Measurements from ENCODE around the gene C1orf185. TPM values are rescaled to one million over a fixed set of nuclear protein-coding genes. Genes with fewer than 3 reads are reported as not detected.
"Not testable (repeated sequence)": the region's sequence is repeated elsewhere in the genome, so short reads cannot be mapped to it uniquely, and the experiment has no call there.

C1orf185 gene
- total RNA-seq, 6 experiments from 2014 or later: not detected

- peaks cover 6% of the 10 kb centered on the region; the same call in 1 of the 2 replicates for H3K4me1 Mint-ChIP-seq (ENCODE audit: low read depth)
Measured at GRCh38 chr1:51114137-51114536, 12.1 kb downstream of the C1orf185 start.

DNA sequence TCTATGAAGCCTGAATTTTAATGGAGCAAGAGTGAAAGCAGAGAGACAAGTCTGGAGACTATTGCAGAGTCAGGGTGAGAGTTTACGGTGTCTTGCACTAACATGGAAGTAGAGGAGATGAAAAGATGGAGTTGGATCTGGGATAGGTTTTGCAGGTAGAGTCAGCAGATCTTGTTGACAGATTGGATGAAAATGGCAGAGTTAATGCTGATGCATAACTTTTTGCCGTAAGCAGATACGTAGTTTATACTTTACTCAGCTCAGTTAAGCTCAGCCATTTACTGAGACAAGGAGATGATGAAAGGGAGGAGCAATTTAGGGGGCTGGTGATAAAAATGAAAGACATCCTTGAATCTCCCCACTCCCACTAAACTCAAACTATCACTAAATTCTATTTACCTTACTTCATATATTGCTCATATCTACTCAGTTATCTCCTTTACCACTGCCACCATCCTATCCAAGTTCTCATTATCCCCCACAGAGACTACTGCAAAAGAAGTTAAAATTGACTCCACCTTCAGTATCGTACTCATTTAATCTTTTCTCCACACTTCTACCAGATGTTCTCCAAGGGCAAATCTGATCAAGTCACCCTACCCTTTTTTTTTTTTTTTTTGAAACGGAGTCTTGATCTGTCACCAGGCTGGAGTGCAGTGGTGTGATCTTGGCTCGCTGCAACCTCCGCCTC, 13.8 kb downstream of the C1orf185 start:
- Mint-ChIP-seq H3K4me3 (peak overlapping the region; percentile 66), H3K4me1 (ENCODE audit: low read depth) (peaks cover 6% of the 10 kb centered on the region; the same call in 1 of the 2 replicates), H3K36me3 (ENCODE audit: low read depth) (no peaks in the 10 kb centered on the region), H3K27ac (no peak overlapping the region), H3K9me3 (no peaks in the 10 kb centered on the region), H3K27me3 (ENCODE audit: insufficient read depth) (peaks cover 12% of the 10 kb centered on the region)
- DNase-seq: no peak
- TF ChIP-seq, protein P1, sequence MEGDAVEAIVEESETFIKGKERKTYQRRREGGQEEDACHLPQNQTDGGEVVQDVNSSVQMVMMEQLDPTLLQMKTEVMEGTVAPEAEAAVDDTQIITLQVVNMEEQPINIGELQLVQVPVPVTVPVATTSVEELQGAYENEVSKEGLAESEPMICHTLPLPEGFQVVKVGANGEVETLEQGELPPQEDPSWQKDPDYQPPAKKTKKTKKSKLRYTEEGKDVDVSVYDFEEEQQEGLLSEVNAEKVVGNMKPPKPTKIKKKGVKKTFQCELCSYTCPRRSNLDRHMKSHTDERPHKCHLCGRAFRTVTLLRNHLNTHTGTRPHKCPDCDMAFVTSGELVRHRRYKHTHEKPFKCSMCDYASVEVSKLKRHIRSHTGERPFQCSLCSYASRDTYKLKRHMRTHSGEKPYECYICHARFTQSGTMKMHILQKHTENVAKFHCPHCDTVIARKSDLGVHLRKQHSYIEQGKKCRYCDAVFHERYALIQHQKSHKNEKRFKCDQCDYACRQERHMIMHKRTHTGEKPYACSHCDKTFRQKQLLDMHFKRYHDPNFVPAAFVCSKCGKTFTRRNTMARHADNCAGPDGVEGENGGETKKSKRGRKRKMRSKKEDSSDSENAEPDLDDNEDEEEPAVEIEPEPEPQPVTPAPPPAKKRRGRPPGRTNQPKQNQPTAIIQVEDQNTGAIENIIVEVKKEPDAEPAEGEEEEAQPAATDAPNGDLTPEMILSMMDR (IDR thresholded peaks at IDR 0.05): no peak

More at GRCh38 chr1:51114137-51114536, 12.1 kb downstream of the C1orf185 start:
- H3K27me3 Mint-ChIP-seq (ENCODE audit: insufficient read depth): peaks cover 12% of the 10 kb centered on the region
- H3K9me3 Mint-ChIP-seq: no peaks in the 10 kb centered on the region
- TF ChIP-seq, protein P1 (IDR thresholded peaks at IDR 0.05): no peak
- no peak overlapping the region for H3K27ac Mint-ChIP-seq
- no peak overlapping the region; the same call in 1 of the 2 replicates for H3K4me3 Mint-ChIP-seq
- no peak for DNase-seq
- no peaks in the 10 kb centered on the region for H3K36me3 Mint-ChIP-seq (ENCODE audit: low read depth)

DNA sequence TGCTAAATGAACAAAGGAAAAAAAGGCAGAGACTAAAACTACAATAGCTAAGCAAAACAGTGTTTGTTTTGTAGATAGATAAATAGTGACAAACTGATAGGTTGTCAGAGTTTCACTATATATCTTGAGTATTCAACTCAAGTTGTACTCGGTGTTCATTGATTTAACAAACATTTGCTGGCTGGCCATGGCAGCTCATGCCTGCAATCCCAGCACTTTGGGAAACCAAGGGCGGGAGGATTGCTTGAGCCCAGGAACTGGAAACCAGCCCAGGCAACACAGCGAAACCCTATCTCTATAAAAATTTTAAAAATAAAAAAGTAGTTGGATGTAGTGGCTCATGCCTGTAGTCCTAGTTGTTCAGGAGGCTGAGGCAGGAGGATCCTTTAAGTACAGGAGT, 17.3 kb downstream of the C1orf185 start:
- H3K4me3 Mint-ChIP-seq: no peak overlapping the region
- DNase-seq: no peak
- peaks cover 10% of the 10 kb centered on the region for H3K27me3 Mint-ChIP-seq (ENCODE audit: insufficient read depth)
- TF ChIP-seq, protein P1 (IDR thresholded peaks at IDR 0.05): no peak
- H3K4me1 Mint-ChIP-seq (ENCODE audit: low read depth): peaks cover 6% of the 10 kb centered on the region; the same call in 1 of the 2 replicates
- no peak overlapping the region for H3K27ac Mint-ChIP-seq
- no peaks in the 10 kb centered on the region for H3K36me3 Mint-ChIP-seq (ENCODE audit: low read depth)
- H3K9me3 Mint-ChIP-seq: no peaks in the 10 kb centered on the region

GRCh38 chr1:51120629-51121028, 18.6 kb downstream of the C1orf185 start:
- Mint-ChIP-seq H3K9me3 (no peaks in the 10 kb centered on the region), H3K27me3 (ENCODE audit: insufficient read depth) (peaks cover 15% of the 10 kb centered on the region), H3K27ac (no peak overlapping the region), H3K4me3 (no peak overlapping the region), H3K36me3 (ENCODE audit: low read depth) (no peaks in the 10 kb centered on the region), H3K4me1 (ENCODE audit: low read depth) (peaks cover 2% of the 10 kb centered on the region; the same call in 1 of the 2 replicates)
- TF ChIP-seq, protein P1 (IDR thresholded peaks at IDR 0.05): no peak
- DNase-seq: no peak

- not testable (repeated sequence) for H3K27ac Mint-ChIP-seq; DNase-seq; H3K4me1 Mint-ChIP-seq (ENCODE audit: low read depth); H3K4me3 Mint-ChIP-seq; H3K36me3 Mint-ChIP-seq (ENCODE audit: low read depth); H3K9me3 Mint-ChIP-seq
- H3K27me3 Mint-ChIP-seq (ENCODE audit: insufficient read depth): peaks cover 17% of the 10 kb centered on the region
Measured at GRCh38 chr1:51127152-51127551, 25.1 kb downstream of the C1orf185 start.

DNA sequence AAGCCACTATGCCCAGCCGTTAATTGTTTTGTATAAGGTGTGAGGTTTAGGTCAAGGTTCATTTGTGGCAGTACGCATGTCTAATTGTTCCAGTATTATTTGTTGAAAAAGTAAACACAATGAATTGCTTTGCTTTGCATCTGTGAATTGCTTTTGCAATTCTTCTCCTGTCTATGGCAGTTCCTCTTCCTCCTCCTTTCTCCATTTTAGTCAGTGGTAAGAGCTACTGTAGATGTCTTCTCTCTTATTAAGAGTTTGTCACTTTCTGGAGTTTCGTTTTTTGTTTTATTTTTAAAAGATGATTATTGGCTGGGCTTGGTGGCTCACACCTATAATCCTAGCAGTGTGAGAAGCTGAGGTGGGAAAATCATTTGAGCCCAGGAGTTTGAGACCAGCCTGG, 29.2 kb downstream of the C1orf185 start:
- no peak for DNase-seq
- no peaks in the 10 kb centered on the region for H3K4me1 Mint-ChIP-seq (ENCODE audit: low read depth)
- peaks cover 22% of the 10 kb centered on the region for H3K9me3 Mint-ChIP-seq
- no peak overlapping the region for H3K4me3 Mint-ChIP-seq
- no peak overlapping the region for H3K27ac Mint-ChIP-seq
- H3K36me3 Mint-ChIP-seq (ENCODE audit: low read depth): peaks cover 11% of the 10 kb centered on the region; the same call in 1 of the 2 replicates
- peaks cover 16% of the 10 kb centered on the region for H3K27me3 Mint-ChIP-seq (ENCODE audit: insufficient read depth)
- TF ChIP-seq, protein P1 (IDR thresholded peaks at IDR 0.05): no peak

Data from HFFc6 (cell line).